Progenitor cell of endocrine pancreas (in vitro differentiated cells): ENCODE measurements around the gene PRMT3. TPM values are rescaled to one million over a fixed set of nuclear protein-coding genes. Genes with fewer than 3 reads are reported as not detected.
A peak's percentile ranks its signal among the peaks of the same experiment; 100 is the strongest.
"Not testable (repeated sequence)": the region's sequence is repeated elsewhere in the genome, so short reads cannot be mapped to it uniquely, and the experiment has no call there.

Experiments
- DNase-seq: peaks from one replicate; pipeline ENCODE4 v3.0.0; 2021; ENCODE audit warnings: low spot score; ENCODE audit not compliant: unreplicated experiment
- H3K27ac Mint-ChIP-seq: 2 replicates; pipeline ENCODE4 v1.8.0; 2021; ENCODE audit warnings: mild to moderate bottlenecking, moderate library complexity, mixed read lengths
- H3K27me3 Mint-ChIP-seq: 2 replicates; pipeline ENCODE4 v1.8.0; 2021; ENCODE audit warnings: mixed read lengths
- H3K36me3 Mint-ChIP-seq: 2 replicates; pipeline ENCODE4 v1.8.0; 2022; ENCODE audit warnings: mixed read lengths; ENCODE audit not compliant: insufficient read depth
- H3K4me1 Mint-ChIP-seq: 2 replicates; pipeline ENCODE4 v1.8.0; 2021; ENCODE audit warnings: low read depth, mixed read lengths
- H3K4me3 Mint-ChIP-seq: 2 replicates; pipeline ENCODE4 v1.8.0; 2021; ENCODE audit warnings: low read depth, mild to moderate bottlenecking, moderate library complexity, mixed read lengths
- H3K9me3 Mint-ChIP-seq: 2 replicates; pipeline ENCODE4 v1.8.0; 2021; ENCODE audit warnings: low read depth, mixed read lengths
- total RNA-seq: library from RNA; stranded (reverse); gene quantifications from 2 replicates; pipeline ENCODE4 v1.2.1, GENCODE V29; 2021
- TF ChIP-seq, protein P1 (sequence below): fragments of 200-600 bp; sonication (generic); IDR thresholded peaks from one replicate; pipeline ENCODE4 v1.5.0; 2021; ENCODE audit warnings: antibody characterized with exemption, mild to moderate bottlenecking; ENCODE audit not compliant: unreplicated experiment

PRMT3 gene
- total RNA-seq, 1 donor from 2014 or later = 12.2 TPM

DNA sequence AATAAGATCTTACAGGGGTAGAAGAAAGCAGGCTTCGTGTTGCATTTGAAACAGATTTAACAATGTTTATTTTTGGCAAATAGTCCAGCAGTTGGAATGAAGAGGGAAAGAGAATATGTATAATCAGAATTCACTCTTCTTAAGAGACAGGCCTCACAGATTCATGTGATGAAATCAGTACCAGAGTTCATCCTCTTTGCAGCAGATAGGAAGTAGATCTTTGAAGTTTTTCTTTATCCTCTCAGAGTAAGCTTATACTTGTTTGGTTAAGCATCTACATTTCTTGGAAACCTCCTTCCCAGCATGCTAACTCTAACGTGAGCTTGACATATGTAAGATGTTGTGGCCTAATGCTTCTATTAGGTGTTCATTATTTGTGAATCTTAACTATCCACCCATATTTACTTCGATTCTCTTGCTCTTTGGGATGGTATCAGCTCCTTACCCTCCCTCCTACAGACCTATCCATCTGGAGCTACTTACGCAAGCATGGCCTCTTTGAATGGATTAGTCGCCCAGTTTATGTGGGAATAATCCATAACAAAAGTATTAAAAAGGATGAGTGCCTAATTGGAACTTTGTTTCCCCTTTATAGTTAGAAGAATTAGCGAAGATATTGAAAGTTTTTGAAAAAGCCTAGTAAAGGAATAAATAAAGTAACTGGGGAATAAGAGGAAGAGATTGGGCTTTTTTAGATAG is 80.1 kb downstream of the PRMT3 start:
- Mint-ChIP-seq H3K27ac (no peak overlapping the region), H3K27me3 (no peaks in the 10 kb centered on the region), H3K4me1 (peaks cover 6% of the 10 kb centered on the region), H3K4me3 (no peak overlapping the region), H3K9me3 (peaks cover 4% of the 10 kb centered on the region), H3K36me3 (peaks cover 17% of the 10 kb centered on the region)
- DNase-seq = no peak
- TF ChIP-seq, protein P1, sequence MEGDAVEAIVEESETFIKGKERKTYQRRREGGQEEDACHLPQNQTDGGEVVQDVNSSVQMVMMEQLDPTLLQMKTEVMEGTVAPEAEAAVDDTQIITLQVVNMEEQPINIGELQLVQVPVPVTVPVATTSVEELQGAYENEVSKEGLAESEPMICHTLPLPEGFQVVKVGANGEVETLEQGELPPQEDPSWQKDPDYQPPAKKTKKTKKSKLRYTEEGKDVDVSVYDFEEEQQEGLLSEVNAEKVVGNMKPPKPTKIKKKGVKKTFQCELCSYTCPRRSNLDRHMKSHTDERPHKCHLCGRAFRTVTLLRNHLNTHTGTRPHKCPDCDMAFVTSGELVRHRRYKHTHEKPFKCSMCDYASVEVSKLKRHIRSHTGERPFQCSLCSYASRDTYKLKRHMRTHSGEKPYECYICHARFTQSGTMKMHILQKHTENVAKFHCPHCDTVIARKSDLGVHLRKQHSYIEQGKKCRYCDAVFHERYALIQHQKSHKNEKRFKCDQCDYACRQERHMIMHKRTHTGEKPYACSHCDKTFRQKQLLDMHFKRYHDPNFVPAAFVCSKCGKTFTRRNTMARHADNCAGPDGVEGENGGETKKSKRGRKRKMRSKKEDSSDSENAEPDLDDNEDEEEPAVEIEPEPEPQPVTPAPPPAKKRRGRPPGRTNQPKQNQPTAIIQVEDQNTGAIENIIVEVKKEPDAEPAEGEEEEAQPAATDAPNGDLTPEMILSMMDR = no peak

DNA sequence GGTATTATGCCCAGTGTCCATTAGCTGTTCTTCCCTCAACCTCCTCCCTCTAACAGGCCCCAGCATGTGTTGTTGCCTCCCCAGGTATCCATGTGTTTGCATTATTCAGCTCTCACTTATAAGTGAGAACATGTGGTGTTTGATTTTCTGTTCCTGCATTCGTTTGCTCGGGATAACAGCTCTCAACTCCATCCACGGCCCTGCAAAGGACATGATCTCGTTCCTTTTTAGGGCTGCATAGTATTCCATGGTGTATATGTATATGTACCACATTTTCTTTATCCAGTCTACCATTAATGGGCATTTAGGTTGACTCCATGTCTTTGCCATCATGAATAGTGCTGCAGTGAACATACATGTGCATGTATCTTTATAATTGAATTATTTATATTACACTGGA is 82.8 kb downstream of the PRMT3 start:
- H3K4me3 Mint-ChIP-seq = no peak overlapping the region
- peak overlapping the region; percentile 31 for H3K27ac Mint-ChIP-seq
- TF ChIP-seq, protein P1 = no peak
- no peaks in the 10 kb centered on the region for H3K4me1 Mint-ChIP-seq
- H3K36me3 Mint-ChIP-seq = peaks cover 13% of the 10 kb centered on the region
- DNase-seq = no peak
- H3K9me3 Mint-ChIP-seq = peaks cover 4% of the 10 kb centered on the region
- H3K27me3 Mint-ChIP-seq = no peaks in the 10 kb centered on the region

DNA sequence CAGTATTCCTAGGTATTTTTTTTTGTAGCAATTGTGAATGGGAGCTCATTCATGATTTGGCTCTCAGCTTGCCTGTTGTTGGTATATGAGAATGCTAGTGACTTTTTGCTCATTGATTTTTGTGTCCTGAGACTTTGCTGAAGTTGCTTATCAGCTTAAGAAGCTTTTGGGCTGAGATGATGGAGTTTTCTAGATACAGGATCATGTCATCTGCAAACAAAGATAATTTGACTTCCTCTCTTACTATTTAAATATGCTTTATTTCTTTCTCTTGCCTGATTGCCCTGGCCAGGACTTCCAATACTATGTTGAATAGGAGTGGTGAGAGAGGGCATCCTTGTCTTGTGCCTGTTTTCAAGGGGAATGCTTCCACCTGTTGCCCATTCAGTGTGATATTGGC is 84.4 kb downstream of the PRMT3 start:
- not testable (repeated sequence) for H3K4me1 Mint-ChIP-seq, H3K27me3 Mint-ChIP-seq, H3K27ac Mint-ChIP-seq, DNase-seq, H3K9me3 Mint-ChIP-seq, H3K4me3 Mint-ChIP-seq
- H3K36me3 Mint-ChIP-seq = peaks cover 13% of the 10 kb centered on the region

GRCh38 chr11:20474176-20474881 is 86.8 kb downstream of the PRMT3 start:
- Mint-ChIP-seq H3K9me3 (peaks cover 4% of the 10 kb centered on the region), H3K4me1 (peaks cover 1% of the 10 kb centered on the region), H3K36me3 (peaks cover 13% of the 10 kb centered on the region), H3K4me3 (no peak overlapping the region), H3K27me3 (no peaks in the 10 kb centered on the region), H3K27ac (no peak overlapping the region)
- TF ChIP-seq, protein P1 = no peak
- DNase-seq = no peak

- DNase-seq = no peak
- TF ChIP-seq, protein P1 = no peak
- Mint-ChIP-seq H3K27ac (no peak overlapping the region), H3K27me3 (no peaks in the 10 kb centered on the region), H3K4me3 (no peak overlapping the region), H3K4me1 (peaks cover 1% of the 10 kb centered on the region), H3K36me3 (peaks cover 13% of the 10 kb centered on the region), H3K9me3 (peaks cover 4% of the 10 kb centered on the region)
Measured at GRCh38 chr11:20474882-20475517, 87.5 kb downstream of the PRMT3 start.
